K562 (cell line): ENCODE results near the gene DNAJC25. TPM values are rescaled to one million over a fixed set of nuclear protein-coding genes. Genes with fewer than 3 reads are reported as not detected.
A peak's percentile ranks its signal among the peaks of the same experiment; 100 is the strongest.
"Not testable (repeated sequence)": the region's sequence is repeated elsewhere in the genome, so short reads cannot be mapped to it uniquely, and the experiment has no call there.

Experiments used
- ATAC-seq: fragments of 200-7000 bp; cut with Tn5 transposase; 3 replicates; pipeline ENCODE4 v1.9.1; 2020; ENCODE audit warnings: moderate library complexity
- BruUV-seq: library from RNA; stranded (reverse); fragments of 400-500 nt; replicated peaks from 2 replicates; lab custom pipeline; 2021; lab: Mats Ljungman, UMichigan
- CTCF ChIA-PET: fragments of 300-600 bp; formaldehyde crosslinking; extraction: SDS; loops from one replicate; lab custom pipeline; 2021; ENCODE audit warnings: low intra/inter-chr PET ratio; lab: Yijun Ruan, JAX
- POLR2A ChIA-PET: fragments of 300-600, 350-650 bp; sonication (Branson Sonifier 250); formaldehyde crosslinking; extraction: SDS; loops from one replicate; lab custom pipeline; 2021; ENCODE audit warnings: antibody characterized with exemption, inconsistent platforms; lab: Yijun Ruan, JAX
- DNase-seq, 4 experiments: peaks; one replicate each; pipeline versions ENCODE4 v3.0.0 to v3.0.0-alpha.2; 2011 to 2018; ENCODE audit warnings: low spot score in 3 of 4, mixed read lengths in 3 of 4; ENCODE audit errors: extremely low read depth in 1 of 4
- FAIRE-seq: peaks from 2 replicates; lab custom pipeline; 2011; peaks lifted over from hg19 to GRCh38; lab: Jason Lieb, UNC
- H2AFZ ChIP-seq: 2 replicates; pipeline ENCODE4 v1.6.0; 2011; ENCODE audit warnings: low read depth, low read length, control low read depth, inconsistent platforms
- H3K27ac ChIP-seq: fragments of 200-600 bp; 3 replicates; pipeline ENCODE4 v1.8.0; 2011; ENCODE audit warnings: low read depth, mild to moderate bottlenecking, control low read depth, inconsistent platforms, low read length, moderate library complexity, mixed read lengths; ENCODE audit errors: extremely low read depth
- H3K27me3 ChIP-seq, 2 experiments: fragments of 300-600 bp in 1 of 2; 2 replicates in 1 of 2; 3 replicates in 1 of 2; pipeline versions ENCODE4 v1.6.0 to v1.8.0; 2011; ENCODE audit warnings: inconsistent platforms in 2 of 2, low read length in 2 of 2, mild to moderate bottlenecking in 1 of 2, mixed read lengths in 1 of 2, moderate library complexity in 1 of 2; ENCODE audit not compliant: control insufficient read depth in 2 of 2, insufficient read depth in 2 of 2
- H3K36me3 ChIP-seq: fragments of 300-600 bp; 3 replicates; pipeline ENCODE4 v1.8.0; 2011; ENCODE audit warnings: mild to moderate bottlenecking, low read length, inconsistent platforms; ENCODE audit not compliant: control insufficient read depth, insufficient read depth
- H3K4me1 ChIP-seq, 2 experiments: fragments of 200-600 bp in 1 of 2; replicated peaks in 1 of 2; 2 replicates in 1 of 2; 3 replicates in 1 of 2; pipeline versions ENCODE4 v1.5.1 to v1.8.0; 2011; ENCODE audit warnings: inconsistent platforms in 2 of 2, low read length in 2 of 2, mild to moderate bottlenecking in 1 of 2, mixed read lengths in 1 of 2, moderate library complexity in 1 of 2; ENCODE audit not compliant: control insufficient read depth in 2 of 2, insufficient read depth in 2 of 2
- H3K4me2 ChIP-seq: 2 replicates; pipeline ENCODE4 v1.6.1; 2011; ENCODE audit warnings: low read length, control low read depth, inconsistent platforms, mixed read lengths; ENCODE audit not compliant: insufficient read depth
- H3K4me3 ChIP-seq: fragments of 200-600 bp; sonication (generic), shearing (Covaris generic); 2 replicates; pipeline ENCODE4 v1.5.1; 2016; ENCODE audit warnings: control low read depth, inconsistent platforms
- H3K79me2 ChIP-seq: fragments of 200-600 bp; 3 replicates; pipeline ENCODE4 v1.8.0; 2011; ENCODE audit warnings: low read length, inconsistent platforms; ENCODE audit not compliant: control insufficient read depth, insufficient read depth
- H3K9ac ChIP-seq, 2 experiments: 2 replicates each; pipeline versions ENCODE4 v1.6.0 to v1.6.1; 2011; ENCODE audit warnings: low read depth in 2 of 2, low read length in 2 of 2, control low read depth in 1 of 2, inconsistent platforms in 1 of 2, mild to moderate bottlenecking in 1 of 2, mixed read lengths in 1 of 2; ENCODE audit not compliant: insufficient read depth in 1 of 2
- H3K9me1 ChIP-seq: one replicate; pipeline ENCODE4 v1.6.0; 2011; ENCODE audit warnings: inconsistent platforms, mild to moderate bottlenecking, low read length, moderate library complexity; ENCODE audit not compliant: control insufficient read depth, insufficient read depth
- H3K9me3 ChIP-seq: replicated peaks from 2 replicates; pipeline ENCODE4 v1.5.1; 2011; ENCODE audit warnings: low read depth, low read length, inconsistent platforms; ENCODE audit not compliant: control insufficient read depth, insufficient read depth
- H4K20me1 ChIP-seq: replicated peaks from 2 replicates; pipeline ENCODE4 v1.6.1; 2011; ENCODE audit warnings: low read length, inconsistent platforms, mixed read lengths; ENCODE audit not compliant: control insufficient read depth, insufficient read depth
- EP300 ChIP-seq: IDR thresholded peaks from 2 replicates; pipeline ENCODE4 v1.6.1; 2012; ENCODE audit warnings: low read length, improper control_type of control experiment
- HNRNPK ChIP-seq: fragments of 200-400 bp; formaldehyde crosslinking; IDR thresholded peaks from one replicate; pipeline ENCODE4 v1.6.1; 2018; ENCODE audit warnings: mild to moderate bottlenecking, low read depth, low read length; ENCODE audit not compliant: poor library complexity, severe bottlenecking
- WGBS: fragments of 100-300 bp; shearing (Covaris generic); methylation state at CpG from one replicate; pipeline ENCODE4 v1.1.6; 2016; ENCODE audit warnings: low coverage, mixed read lengths; ENCODE audit not compliant: insufficient coverage; ENCODE audit errors: missing lambda C conversion rate; 5-methylcytosine and 5-hydroxymethylcytosine counted together
- in situ Hi-C: fragments of 300-500 bp; cut with MboI; formaldehyde crosslinking; loops from 4 replicates; pipeline ENCODE4 v1.15.0; 2018; ENCODE audit warnings: inconsistent platforms, mixed read lengths
- intact Hi-C: fragments of 100-400 bp; cut with micrococcal nuclease; formaldehyde crosslinking; loops from 2 replicates; pipeline ENCODE4 v1.14.2; 2022
- polyA plus RNA-seq, 8 experiments: library from polyadenylated mRNA; depleted of rRNA in 4 of 8; stranded (reverse) in 5 of 8; unstranded in 3 of 8; fragments of >200 nt; fragmentation: Nextera tagmentation in 2 of 8; fragmentation: Illumina TruSeq in 1 of 8; extraction: Ambion mirVana in 2 of 8; extraction: Trizol in 1 of 8; gene quantifications; 2 replicates each; pipeline versions ENCODE4 v1.2.1 to v1.2.3, GENCODE V29; 2011 to 2014; ENCODE audit warnings: inconsistent platforms in 1 of 8, missing spikeins in 1 of 8
- total RNA-seq, 7 experiments: library from RNA; depleted of rRNA in 6 of 7; stranded (reverse); fragments of >200 nt in 6 of 7; fragmentation: Illumina TruSeq in 2 of 7; extraction: Trizol in 2 of 7; gene quantifications; 2 replicates each; pipeline versions ENCODE4 v1.2.1 to v1.2.3, GENCODE V29; 2011 to 2021; ENCODE audit warnings: low replicate concordance in 1 of 7

The DNAJC25 gene
- total and polyA plus RNA-seq, 9 of the 15 experiments (the other 6 are each of a cell fraction or from before 2014, with no cell fraction given): 3.7 to 11.2 (median 7.1) TPM

DNA sequence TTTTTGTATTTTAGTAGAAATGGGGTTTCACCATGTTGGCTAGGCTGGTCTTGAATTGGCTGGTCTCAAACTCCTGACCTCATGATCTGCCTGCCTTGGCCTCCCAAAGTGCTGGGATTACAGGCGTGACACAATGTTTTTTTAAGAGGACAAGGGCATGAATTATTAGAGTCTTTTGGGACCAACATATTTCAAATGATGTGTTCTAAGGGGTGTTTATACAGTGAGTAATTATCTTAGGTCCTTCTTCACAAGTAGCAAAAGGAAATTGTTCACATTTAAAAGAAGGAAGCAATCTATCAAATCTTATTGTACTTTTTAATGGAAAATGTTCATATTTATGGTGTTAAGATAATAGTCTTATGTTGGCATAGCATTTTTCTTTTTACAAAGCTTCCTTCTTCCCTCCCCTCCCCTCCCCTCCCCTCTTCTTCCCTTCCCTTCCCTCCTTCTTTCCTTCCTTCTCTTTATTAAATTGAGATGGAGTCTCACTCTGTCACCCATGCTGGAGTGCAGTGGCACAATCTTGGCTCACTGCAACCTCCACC, 37.0 kb downstream of the DNAJC25 start:
- CTCF ChIA-PET: no interaction called here
- Histone ChIP-seq H3K9ac (no peak overlapping the region), H4K20me1 (no peaks in the 10 kb centered on the region), H3K27ac (no peak overlapping the region), H3K4me1 (peaks cover 3 to 5% of the 10 kb centered on the region in 2 experiments; a peak in 3 of 5 replicates), H3K4me2 (no peak overlapping the region), H3K79me2 (peaks cover 5% of the 10 kb centered on the region; the same call in 2 of the 3 replicates), H3K9me3 (no peaks in the 10 kb centered on the region), H3K9me1 (no peaks in the 10 kb centered on the region), H3K36me3 (peaks cover 5% of the 10 kb centered on the region; the same call in 1 of the 3 replicates), H3K27me3 (no peaks in the 10 kb centered on the region), H3K4me3 (no peak overlapping the region), H2AFZ (no peak overlapping the region)
- TF ChIP-seq EP300 (no peak), HNRNPK (peak; percentile 51)
- 93% methylated on average over 1 of the region's 1 CpG for WGBS
- no TSS peak for BruUV-seq
- in situ Hi-C loops: no loop called here
- DNase-seq (no peak), FAIRE-seq (no peak), ATAC-seq (no peak)
- intact Hi-C loops: no loop called here
- POLR2A ChIA-PET: no interaction called here

DNA sequence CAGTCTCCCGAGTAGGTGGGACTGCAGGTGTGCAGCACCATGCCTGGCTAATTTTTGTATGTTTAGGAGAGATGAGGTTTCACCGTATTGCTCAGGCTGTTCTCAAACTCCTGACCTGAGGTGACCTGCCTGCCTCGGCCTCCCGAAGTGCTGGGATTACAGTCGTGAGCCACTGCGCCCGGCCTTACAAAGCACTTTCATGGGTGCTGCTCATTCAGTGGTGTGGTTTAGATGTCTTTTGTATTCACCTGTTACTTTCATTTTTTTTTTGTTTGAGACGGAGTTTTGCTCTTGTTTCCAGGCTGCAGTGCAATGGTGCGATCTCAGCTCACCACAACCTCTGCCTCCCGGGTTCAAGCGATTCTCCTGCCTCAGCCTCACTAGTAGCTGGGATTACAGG, 37.5 kb downstream of the DNAJC25 start:
- H3K4me3 ChIP-seq, CTCF ChIA-PET, H3K27ac ChIP-seq, H3K4me2 ChIP-seq, BruUV-seq, FAIRE-seq, H3K36me3 ChIP-seq, H4K20me1 ChIP-seq, H3K9me1 ChIP-seq, H3K79me2 ChIP-seq, H3K27me3 ChIP-seq, DNase-seq, H3K4me1 ChIP-seq, H2AFZ ChIP-seq, ATAC-seq, in situ Hi-C loops, H3K9me3 ChIP-seq, POLR2A ChIA-PET, intact Hi-C loops, H3K9ac ChIP-seq: not testable (repeated sequence)
- 83% methylated on average over 11 of the region's 11 CpGs for WGBS
